NCI-H1092 treated with DMSO at 0.1 percent for 48 hours (cell line): ENCODE measurements around the gene CCDC40.
"Not testable (repeated sequence)": the region's sequence is repeated elsewhere in the genome, so short reads cannot be mapped to it uniquely, and the experiment has no call there.

ENCODE experiments used
- DNase-seq: peaks from one replicate; lab custom pipeline; 2025; lab: John Stamatoyannopoulos, UW

Gene CCDC40, protein sequence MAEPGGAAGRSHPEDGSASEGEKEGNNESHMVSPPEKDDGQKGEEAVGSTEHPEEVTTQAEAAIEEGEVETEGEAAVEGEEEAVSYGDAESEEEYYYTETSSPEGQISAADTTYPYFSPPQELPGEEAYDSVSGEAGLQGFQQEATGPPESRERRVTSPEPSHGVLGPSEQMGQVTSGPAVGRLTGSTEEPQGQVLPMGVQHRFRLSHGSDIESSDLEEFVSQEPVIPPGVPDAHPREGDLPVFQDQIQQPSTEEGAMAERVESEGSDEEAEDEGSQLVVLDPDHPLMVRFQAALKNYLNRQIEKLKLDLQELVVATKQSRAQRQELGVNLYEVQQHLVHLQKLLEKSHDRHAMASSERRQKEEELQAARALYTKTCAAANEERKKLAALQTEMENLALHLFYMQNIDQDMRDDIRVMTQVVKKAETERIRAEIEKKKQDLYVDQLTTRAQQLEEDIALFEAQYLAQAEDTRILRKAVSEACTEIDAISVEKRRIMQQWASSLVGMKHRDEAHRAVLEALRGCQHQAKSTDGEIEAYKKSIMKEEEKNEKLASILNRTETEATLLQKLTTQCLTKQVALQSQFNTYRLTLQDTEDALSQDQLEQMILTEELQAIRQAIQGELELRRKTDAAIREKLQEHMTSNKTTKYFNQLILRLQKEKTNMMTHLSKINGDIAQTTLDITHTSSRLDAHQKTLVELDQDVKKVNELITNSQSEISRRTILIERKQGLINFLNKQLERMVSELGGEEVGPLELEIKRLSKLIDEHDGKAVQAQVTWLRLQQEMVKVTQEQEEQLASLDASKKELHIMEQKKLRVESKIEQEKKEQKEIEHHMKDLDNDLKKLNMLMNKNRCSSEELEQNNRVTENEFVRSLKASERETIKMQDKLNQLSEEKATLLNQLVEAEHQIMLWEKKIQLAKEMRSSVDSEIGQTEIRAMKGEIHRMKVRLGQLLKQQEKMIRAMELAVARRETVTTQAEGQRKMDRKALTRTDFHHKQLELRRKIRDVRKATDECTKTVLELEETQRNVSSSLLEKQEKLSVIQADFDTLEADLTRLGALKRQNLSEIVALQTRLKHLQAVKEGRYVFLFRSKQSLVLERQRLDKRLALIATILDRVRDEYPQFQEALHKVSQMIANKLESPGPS

DNA sequence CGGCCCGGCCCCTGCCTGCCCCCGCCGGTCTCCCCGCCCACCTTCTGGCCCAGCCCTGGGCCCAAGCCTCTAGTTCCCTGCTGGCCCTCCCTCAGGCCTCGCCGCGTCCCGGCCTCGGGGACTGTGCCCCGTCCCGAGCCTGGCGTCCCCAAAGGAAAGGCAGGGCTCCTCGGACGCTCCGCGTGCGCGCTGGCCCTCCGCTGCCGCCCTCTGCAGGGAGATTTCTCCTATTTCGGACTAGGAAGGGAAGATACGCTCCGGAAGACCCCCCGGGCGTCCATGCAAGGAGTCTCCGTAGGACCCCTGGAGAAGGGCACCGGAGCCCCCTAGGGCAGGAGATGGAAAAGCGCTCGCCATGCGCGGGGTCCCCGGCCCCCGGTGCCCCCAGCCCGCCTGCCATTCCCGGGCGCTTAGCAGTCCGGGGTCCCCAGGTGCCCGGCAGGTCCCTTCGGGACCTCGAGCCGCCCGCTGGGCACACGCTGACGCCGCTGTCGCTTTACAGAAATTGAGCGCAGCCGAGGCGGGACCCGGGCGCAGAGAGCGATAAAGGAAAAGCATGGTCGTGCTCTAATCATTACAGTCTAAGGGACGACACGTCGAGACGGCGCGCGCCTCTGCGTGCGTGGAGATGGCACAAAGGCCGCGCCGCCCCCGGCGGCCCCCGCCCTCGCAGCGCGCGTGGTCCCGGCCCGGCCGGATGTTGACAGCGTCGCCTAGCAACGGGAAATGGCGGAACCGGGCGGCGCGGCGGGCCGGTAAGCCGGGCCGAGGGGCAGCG is at the start of gene CCDC40:
CCDC40 (plus strand) TSS at position 706 of the 778 bp plus-strand sequence; CDS start at position 727, 21 bp downstream.
- peak; percentile 81 for DNase-seq

DNA sequence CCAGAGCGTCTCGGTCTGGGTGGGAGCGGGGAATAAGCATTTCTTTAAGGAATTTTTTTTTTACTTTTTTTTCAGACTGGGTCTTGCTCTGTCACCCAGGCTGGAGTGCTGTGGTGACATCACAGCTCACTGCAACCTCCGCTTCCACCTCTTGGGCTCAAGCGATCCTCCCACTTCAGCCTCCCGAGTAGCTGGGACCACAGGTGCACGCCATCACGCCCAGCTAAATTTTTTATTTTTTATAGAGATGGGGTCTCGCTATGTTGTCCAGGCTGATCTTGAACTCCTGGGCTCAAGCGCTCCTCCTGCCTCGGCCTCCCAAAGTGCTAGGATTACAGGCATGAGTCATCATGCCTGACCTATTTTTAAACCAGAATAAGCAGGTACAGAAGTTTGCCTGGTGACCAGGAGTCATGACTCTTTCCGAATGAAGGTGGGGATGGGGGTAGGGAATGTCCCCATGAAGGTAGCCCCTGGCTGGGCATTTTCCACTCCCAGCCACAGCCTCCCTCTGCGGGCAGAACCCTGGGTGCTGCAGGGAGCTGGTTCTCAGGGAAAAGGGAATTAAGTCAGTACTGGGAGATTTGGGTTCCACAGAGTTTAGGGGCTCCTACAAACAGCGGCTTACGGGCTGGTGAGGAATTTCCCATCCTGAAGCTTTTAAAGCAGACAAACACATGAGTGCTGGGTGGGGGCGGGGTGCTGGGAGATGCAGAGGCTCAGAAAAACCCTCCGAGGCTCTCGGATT is 49.1 kb upstream of the CCDC40 start:
- no peak for DNase-seq

DNA sequence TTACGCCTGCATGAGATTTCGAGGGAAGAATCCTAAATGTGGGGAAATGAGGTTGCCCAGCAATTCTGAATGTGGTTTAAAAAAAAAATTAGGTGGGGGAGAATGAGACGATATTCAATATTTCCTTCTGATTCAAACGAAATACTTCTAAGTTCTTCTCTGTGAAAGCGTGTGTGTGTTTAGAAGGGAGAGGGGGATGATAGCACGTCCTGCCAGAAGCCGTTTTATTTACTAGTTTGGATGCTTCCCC is 48.6 kb upstream of the CCDC40 start:
- no peak for DNase-seq

DNA sequence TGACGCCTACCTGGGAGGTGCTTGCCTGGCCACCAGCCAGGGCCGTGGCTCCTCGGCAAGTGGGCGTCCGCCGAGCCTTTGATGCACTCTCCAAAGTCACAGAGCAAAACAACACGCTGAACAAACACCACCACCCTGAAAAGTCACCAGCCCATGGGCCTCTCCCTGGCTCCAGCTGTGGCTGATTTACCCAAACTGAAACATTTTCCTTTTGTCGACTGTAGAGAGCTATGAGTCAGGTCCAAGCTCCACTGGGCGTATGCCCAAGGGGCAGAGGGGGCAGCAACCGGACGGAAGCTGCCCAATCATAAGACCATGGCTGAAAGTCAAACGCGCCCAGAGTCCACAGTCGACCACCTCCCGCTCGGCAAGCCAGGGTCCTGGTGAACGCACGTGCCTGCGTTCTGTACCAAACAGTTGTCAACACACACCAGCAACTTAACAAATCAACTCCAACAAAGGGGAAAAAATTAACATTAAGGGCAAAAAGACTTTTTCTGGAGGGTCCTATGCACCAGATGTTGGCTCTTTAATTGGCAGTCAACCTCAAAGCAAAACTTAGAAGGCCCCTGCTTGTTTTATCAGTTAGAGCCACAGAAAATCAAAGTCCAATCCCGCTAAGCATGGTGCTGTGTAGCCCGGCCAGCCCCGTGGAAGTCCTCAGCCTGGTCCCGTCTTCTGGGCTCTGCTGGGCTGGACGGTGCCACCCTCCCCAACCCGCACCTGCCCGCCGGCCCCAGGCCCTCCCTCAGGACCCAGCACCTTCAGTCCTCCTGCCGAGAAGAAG is 48.1 kb upstream of the CCDC40 start:
- peak; percentile 60 for DNase-seq

DNA sequence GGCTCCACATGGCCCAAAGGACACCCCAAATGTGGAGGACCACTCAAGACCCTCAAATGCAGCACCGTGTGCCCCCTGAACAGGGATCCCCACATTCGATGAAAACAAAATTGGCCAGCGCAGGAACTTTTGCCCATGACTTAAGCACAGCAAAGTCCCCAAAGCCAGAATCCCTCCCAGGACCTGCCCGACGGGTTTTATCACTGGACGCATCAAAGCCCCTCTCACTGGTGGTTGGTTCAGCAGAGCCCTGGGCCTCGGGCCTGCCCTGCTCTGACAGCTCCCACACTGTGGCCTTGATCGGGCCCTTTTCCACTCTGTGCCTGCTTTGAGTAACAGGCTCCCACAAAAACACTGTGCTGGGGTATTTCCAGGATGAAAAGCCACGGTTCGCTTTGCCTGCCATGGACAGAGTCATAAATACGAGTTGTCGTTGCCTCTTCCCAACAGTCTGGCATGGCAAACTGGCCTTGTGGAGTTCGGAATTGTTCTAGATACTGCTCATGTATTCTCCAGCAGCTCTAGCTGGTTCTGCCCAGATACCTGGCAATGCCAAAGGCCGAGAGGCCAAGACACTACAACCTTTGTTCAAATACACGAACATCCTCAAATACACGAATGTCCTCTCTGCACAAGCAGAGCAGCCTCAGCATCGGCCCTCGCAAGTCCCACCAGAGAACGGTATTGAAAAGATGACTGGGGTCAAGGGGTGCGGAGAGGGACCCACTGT is 47.2 kb upstream of the CCDC40 start:
- no peak for DNase-seq

DNA sequence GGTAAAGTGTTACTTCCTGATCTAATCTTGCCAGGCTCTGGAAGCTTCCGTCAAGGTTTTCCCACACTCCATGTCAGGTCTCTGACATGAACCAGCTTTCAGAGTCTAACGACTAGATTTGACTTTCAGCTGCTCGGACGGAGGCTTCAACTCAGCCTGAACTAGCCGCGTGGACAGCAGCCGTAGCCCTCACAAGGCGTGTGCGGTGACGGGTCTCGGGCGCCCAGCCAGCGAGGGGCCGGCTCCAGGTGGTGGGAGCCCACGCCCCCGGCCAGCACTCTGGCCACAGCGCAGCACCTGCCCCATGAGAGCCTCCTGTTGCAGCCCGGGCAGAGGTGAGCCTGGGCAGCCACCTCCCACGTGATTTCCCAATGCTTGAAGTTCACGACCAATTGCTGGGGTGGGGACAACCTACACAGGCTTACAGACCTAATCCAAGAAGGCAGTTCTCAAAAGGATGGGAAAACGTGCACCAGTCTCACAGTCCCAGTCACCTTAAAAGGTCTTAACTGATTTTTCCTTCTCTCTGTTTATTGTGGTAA is 46.3 kb upstream of the CCDC40 start:
- no peak for DNase-seq

DNA sequence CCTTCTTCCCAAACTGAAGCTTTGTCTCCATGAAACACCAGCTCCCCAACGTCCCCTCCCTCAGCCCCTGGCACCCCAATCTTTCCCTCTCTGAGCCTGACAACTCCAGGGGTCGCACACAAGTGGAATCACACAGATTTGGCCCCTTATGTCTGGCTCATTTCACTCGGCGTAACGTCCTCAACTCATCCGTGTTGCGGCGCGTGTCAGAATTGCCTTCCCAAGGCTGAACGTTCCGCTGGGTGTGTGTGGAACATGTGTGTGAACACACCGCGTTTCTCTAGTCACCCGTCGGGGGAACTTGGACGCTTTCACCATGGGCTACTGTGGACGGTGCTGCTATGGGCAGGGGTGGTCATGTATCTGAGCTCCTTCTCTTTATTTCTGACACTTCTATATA is 45.7 kb upstream of the CCDC40 start:
- no peak for DNase-seq

DNA sequence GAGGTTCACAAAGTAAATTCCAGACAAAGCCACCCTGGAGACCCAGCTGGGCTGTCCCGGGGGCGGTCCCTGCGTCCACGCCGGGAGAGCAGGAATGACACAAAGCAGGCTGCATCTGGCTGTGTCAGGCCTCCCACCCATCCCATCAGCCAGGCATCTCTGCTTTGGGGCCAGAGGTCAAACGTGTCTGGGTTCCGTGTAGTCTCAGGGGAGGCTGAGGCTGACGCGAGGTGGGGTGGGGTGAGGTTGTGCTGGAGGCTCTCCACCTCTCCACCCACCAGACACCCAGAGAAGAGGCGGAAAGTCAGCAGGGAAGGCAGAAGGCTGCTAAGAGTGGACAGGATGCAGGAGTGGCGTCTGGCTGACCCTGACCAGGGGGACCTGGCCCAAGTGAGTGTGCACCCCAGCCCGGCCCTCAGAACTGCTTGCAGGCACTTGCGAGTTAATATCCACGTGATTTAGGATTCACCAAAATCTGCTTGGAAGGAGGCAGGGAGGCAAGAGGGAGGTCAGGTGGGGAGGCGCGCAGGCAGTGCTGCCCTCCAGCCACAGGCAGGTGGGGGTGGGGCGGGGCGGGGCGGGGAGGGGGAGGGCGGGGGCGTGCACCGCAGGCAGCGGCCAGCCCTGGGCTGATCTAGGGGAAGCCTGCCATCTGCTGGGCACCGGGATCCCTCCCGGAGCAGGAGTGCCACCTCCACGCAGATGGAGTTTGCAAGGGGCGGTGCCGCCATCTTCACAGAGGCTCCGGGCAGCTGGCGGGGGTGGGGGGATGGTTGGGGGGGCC is 45.1 kb upstream of the CCDC40 start:
- peak; percentile 85 for DNase-seq

DNA sequence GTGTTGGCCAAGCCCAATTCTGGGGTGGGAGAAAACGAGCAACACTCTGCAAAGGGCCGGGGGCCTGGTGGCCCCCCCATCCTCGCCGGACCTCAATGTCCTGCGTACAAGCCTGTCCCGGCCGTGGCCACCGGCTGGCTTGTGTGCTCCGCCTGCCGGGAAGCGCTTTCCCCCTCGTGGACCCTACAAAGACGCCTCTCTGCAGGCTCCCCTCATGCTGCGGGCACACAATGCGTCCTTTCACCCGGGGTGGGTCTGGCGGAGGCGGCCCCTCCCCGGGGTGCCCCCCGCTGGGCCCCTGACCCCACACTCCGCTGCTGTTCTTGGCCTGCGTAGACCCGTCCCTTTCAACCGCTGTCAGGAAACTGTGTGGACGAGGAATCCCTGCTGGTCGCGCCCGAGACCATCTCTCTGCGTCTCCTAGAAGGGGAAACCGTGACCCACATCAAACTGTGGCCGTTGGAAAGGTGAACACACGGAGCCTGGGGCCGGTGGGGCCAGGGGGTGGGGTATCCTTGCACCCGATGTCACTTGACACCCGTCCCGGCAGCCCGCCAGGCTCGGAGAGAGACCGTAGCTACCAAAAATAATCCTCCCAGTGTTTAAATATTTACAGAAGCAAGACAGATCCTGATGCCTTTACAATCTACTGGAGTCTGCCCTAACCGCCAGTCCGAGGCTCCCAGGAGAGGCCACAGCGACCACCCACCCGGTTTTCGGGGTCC is 44.4 kb upstream of the CCDC40 start:
- peak; percentile 77 for DNase-seq

DNA sequence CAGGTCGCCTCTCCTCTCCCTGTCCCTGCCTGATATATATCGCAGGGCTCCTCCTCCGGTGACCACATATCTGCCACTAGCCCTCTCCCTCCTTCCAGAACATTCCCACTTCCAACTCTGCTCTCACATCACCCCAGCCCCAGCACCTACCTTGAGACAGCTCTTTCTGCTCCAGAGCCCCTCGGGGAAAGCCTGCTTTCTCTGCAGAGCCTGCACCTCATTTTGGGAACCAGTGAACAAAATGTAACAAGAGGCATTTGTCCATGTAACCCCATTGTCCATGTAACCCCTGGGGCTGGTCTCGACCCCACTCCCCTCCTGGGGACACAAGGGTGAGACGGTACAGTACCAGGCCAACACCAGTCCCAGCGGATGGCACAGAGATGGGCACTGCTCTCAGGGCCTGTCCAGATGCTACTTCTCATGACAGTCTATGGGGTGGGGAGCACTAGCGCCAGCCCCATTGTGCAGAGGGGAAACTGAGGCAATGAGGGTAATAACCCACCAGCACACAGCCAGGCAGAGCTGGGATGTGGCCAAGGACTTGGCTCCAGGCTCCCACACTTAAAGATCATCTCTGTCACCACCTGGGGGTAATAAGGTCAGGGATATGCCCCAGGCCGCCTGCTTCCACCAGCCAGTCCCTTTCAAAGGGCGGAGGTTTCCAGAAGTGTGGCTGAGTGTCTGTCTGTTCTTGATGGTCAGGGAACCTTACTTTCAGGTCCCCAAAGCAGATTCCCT is 43.6 kb upstream of the CCDC40 start:
- peak; percentile 71 for DNase-seq

DNA sequence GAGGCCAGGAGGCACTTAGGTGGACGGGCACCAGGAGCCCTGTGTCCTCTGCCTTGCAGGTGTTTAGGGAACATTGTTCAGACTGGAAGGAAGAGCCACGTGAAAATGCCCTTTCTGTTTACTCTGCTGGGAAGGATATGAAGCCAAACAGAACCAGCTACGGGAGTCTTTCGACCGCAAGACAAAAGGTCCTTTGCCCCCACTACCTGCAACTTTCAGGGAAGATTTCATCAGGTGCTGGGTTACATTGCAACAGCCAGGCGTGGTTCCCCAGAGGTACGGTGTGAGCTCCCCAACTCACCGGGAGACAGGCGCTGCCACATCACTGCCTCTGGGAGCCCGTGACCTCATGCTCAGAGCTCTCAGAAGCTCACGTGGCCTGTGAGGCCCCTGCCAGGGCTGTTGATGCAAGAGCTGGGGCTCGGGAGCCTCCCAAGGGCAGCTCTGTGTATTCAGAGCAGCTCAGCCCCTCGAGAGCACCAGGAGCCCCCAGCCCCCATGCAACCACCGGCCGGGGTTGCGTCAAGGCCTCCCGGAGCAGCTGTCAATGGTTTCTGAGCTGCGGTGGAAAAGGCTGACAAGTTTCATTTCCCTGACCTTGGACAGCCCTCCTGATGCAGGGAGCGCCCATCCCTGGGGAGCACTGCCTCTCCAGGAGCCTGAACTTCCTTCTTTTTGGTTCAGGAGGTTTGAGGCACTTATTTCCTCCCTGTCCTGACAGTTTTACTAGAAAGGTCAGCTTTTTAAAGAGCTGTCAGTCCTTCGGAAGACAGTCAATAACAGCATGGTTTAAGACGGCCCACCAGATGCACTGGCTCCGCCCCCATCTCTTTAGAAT is 42.8 kb upstream of the CCDC40 start:
- DNase-seq = peak; percentile 63

DNA sequence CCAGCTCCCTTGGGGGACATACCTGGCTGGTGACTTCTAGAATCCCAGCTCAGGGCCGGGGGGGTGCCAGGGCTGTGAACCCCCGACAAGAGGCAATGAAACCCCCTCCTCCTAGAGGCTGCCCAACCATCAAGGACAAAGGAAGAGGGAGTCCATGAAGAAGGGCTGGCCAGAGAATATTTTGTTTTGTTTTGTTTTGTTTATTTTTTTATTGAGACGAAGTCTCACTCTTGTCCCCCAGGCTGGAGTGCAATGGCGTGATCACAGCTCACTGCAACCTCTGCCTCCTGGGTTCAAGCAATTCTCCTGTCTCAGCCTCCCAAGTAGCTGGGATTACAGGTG is 42.2 kb upstream of the CCDC40 start:
- DNase-seq = not testable (repeated sequence)

DNA sequence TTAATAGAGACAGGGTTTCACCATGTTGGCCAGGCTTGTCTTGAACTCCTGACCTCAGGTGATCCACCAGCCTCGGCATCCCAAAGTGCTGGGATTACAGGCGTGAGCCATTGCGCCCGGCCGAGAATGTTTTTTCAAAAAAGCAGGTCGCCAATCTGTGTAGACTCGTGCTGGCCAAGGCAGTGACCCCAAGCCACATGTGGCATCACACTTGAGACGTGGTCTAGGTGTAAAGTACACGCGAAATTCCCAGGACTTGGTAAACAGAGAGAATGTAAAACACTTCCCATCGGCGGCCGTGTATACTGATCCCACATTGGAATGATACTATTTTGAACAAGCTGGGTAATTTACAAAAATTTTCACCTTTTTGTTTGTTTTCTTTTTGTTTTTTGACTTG is 41.8 kb upstream of the CCDC40 start:
- no peak for DNase-seq

DNA sequence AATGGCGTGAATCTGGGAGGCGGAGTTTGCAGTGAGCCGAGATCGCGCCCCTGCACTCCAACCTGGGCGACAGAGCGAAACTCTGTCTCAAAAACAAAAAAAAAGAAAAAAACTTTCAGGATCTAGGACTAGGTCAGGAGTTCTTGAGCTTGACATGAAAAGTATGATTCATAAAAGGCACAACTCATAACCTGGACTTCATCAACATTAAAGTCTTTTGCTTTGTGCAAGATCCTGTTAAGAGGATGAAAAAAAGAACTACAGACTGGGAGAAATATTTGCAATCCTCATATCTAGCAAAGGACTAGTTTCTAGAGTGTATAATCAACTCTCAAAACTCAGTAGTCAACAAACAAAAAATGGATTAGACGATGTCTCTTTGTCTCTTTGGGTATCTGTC is 40.7 kb upstream of the CCDC40 start:
- DNase-seq = no peak

DNA sequence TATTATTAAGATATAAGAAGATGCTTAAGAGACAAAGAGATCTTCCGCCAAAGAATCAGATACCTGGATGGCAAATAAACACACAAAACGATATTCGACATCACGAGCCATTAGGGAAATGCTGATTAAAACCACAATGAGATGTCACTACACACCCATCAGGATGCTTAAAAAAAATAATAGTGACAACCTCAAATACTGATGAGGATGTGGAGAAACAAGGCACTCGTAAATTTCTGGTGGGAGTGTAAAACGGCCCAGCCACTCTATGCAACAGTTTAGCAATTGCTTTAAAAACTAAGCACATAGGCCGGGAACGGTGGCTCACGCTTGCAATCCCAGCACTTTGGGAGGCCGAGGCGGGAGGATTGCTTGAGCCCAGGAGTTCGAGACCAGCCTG is 40.2 kb upstream of the CCDC40 start:
- DNase-seq = no peak

DNA sequence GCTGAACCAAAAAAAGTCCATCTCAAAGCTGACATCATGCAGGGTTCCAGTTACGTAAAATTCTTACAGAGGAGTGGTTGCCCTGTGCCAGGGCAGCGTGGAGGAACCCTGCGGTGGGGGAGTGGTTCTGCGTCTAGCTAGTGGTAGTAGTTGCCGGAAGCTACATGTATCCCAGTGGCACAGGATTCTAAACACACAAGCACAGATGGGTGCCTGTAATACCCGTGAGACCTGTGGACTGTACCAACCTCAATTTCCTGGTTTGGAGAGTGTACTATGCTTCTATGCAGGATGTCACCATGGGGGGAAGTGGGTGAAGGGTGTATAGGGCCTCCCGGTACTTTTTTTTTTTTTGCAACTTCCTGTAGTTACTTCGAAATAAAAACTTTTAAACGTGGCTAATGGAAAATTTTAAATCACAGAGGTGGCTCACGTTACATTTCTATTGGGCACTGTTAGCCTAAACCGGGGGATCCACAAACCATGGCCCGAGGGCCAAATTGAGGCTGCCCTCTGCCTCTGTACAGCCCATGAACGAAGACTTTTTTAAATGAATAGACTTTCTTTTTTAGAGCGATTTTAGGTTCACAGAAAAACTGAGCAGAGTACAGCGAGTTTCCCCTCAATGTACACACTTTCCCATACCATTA is 39.3 kb upstream of the CCDC40 start:
- no peak for DNase-seq
